GM19025 (cell line): ENCODE data around the gene LINGO1.

ENCODE experiments used
- ATAC-seq: cut with Tn5 transposase; IDR thresholded peaks from one replicate; pipeline ENCODE4 v1.9.1; 2021; ENCODE audit warnings: mild to moderate bottlenecking, low read depth, moderate library complexity; ENCODE audit not compliant: unreplicated experiment

LINGO1 gene

GRCh38 chr15:77658304-77658703 lies 25.6 kb upstream of the LINGO1 start:
- no peak for ATAC-seq

DNA sequence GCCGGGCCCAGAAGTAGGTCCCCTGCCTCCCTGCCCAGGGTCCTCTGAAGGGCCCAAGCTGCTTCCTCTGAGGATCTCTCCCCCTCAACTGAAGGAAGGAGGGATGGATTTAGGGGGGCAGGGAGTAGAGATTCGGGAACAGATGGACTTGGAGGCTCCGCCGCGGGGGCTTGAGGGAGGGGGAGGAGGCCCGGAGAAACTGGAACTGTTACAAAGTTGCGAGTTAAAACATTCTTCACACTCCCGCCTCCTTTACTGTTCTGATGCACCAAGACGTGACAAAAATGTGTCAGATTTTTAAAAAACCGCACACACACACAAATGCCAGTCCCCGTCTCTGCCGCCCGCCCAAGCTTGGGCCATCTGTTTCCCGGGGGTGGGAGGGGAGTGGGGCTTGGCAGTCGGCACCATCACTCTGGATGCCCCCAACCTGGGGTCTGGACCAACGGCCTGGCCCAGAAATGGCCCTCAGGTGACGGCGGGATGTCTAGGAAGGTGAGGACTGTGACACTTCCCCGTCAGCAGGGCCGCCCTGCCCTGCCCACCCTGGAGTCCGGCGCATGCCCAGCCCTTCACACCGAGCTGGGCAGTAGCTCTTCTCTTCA lies 25.0 kb upstream of the LINGO1 start:
- ATAC-seq = no peak

DNA sequence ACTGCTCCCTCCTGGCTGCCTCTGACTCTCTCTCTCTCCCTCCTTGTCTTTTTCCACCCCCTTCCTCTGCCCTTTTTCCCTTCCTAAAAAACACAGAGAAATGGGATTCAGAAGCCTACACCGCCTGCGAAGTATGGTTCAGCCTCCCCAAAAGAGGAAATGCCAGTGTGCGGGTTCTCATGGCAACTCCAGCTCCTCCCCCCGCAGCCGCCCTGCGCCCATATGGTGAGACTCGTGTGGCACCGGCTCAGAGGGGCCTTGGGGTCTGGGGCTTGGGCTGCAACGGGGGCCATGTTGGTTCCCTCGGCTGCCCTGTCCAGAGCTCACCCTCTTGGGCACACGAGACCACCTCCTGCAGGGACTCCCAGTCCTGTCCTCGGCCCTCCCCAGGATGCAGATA lies 23.6 kb upstream of the LINGO1 start:
- no peak for ATAC-seq

GRCh38 chr15:77654975-77655374 lies 22.3 kb upstream of the LINGO1 start:
- no peak for ATAC-seq

DNA sequence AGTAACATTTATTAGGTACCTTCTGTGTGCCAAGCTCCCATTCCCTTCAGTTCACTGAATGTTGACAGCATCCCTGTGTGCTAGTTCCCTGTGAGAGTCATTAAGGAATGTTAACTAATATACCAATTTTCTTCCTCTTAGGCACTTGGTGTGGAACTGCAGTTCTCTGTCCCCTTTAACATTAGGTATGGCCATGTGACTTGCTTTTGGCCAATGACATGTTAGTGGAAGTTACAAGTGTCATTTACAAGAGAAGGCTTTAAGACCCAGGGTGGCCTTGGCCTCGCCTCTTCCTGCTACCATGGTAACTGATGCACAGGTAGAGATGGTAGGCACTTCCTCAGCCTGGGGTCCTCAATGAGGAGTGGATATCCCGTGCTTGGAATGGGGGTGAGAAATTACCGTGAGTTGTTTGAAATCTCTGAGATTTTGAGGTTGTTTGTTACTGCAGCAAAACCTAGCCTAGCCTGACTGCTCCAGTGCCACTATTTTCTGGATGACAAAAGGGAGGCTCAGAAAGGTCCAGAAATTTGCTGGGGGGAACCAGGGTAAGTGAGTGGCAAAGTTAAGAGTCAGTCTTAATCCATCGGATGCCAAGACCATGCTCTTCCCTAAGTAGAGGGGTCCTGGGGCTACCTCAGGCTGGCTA lies 21.2 kb upstream of the LINGO1 start:
- no peak for ATAC-seq

- no peak for ATAC-seq
Observed at GRCh38 chr15:77650265-77650664, 17.6 kb upstream of the LINGO1 start.

- ATAC-seq = no peak
Observed at GRCh38 chr15:77649610-77650009, 16.9 kb upstream of the LINGO1 start.

DNA sequence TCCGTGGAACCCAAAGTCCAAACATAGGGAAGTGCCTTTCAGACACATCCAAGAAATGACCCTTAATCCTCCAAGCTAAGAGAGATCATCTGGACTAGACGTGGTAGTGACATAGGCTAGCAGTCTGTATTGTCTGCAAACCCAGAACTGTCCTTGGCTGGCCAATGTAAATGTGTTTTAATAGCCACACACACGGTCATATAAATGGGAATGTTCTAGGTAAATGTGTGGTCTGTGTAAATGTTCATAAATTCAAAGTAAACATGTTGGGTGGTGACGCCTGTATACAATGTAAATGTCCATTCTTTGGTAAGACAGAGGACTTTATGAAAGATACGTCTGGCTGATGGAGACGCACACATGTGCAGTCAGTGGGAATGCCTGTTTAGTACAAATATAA lies 16.3 kb upstream of the LINGO1 start:
- no peak for ATAC-seq

DNA sequence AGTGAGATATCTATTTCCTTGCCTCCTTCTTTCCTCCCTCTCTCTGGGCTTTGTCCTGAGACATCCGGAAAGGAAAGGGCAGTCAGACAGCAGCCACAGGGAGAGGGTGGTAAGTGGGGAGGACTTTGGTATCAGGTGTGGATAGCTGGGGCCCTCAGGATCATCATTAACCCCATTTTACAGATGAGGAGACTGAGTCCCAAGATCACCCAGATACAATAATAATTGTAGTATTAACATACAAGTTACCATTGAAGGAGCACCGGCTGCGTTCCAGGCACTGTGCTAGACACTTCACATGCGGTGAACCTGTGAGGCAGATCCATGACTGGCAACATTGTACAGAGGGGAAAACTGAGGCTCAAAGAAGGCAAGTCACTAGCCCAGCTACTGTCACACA lies 15.2 kb upstream of the LINGO1 start:
- no peak for ATAC-seq

DNA sequence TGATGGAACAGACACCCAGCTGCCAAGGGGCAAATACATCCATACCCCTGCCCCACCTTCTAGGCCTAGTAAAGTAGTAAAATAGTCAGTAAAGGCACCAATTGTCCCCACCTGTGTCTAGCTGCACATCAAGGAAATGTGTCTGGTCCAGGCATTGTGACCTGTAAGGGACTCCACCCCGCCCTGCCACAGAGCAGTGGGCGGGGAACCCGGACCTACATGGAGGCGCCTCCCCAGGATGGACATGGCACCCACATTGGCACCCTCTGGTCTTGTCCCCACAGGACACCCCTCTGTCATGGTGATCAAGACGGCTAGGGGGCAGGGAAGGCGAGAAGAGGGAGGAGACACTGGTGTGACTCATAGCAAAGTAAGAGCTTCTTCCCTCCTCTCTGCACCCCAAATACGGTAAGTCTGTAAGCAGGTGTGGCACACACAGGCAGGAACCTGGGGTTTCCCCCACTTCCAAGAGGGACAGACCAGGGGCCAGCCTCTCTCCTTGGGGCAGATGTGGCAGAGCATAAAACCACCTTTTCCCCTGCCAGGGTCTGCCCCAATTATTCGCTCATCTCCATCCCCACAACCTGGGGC lies 13.5 kb upstream of the LINGO1 start:
- no peak for ATAC-seq

DNA sequence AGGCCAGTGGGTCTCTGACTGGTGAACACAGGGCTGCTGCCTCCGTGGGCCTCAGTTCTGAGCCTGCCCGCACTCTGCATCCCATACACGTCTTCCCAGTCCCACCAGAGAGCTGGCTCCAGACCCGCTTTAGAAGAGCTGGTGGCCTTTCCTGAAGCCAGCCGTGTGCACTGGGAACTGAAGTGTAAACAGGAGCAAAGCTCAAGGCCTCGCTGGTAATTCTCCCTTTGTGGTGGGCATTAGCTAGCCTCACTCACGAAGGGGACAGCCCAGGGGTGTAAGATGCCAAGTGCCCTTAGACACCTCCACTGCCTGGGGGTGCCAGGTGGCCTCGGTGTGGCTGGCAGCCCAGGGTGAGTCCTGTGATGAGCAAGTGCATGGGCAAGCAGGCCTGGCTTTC lies 12.9 kb upstream of the LINGO1 start:
- ATAC-seq = no peak

DNA sequence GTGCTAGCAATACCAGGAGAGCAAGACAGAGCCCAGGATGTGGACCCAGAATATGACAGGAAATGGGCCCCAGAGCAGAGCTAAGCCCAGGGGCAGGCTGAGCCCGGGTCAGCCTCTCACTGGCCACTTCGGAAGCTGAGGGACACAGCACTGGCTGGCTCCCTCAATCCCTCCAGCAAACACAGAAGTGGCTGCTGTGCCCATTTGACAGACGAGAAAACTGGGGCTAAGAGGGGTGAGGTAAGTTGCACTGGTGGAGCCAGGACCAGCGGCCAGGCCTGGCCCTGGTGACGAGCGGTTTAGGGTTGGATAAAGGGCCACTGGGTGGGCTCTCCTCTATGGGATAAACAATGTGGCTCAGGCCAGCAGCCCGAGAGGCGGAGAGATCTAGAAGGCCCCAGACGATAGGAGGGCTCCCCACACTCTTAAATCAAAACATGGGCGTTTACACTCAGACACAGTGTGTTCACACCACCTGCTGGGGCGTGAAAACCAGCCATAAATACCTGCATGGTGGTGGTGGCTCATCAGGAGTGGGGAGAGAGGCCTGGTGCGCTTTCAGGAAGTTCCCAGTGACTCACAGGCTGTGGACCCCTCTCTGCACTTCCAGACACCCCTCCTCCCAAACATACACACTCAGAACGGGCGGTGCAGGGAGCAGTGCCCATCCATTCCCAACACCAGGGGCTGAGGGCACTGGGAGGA lies 12.0 kb upstream of the LINGO1 start:
- ATAC-seq = no peak

- no peak for ATAC-seq
Observed at GRCh38 chr15:77643764-77644163, 11.1 kb upstream of the LINGO1 start.

DNA sequence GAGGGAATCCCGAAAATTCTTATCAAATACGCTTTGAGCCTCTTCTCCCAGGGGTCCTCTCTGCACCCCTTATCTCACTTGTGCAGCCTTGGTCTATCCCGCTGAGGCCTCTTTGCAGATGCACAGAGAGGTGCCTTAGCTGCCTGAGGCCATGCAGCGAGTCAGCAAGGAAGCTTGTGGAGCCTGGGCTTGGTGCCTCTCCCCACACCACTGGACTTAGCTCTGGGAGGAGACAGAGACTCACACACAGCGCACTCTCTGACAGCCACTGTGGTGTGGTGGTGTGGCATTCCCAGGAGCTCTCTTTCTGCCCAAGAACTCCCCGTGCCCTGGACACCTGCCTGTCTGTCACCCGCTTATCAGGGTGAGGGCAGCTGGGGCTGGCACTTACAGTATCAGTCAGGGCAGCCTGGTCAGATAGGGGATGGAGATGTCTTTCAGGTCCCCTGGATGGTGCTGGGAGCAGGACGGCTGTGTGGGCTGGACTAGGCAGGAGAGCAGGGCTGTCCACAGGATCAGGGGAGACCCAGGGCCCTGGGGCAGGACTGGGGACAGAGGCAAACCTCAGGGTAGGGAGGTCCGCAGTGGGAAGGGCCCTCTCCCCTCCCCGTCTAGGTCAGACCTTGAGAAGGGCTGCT lies 10.2 kb upstream of the LINGO1 start:
- no peak for ATAC-seq

- no peak for ATAC-seq
Observed at GRCh38 chr15:77641999-77642398, 9.3 kb upstream of the LINGO1 start.

GRCh38 chr15:77640615-77641014 lies 7.9 kb upstream of the LINGO1 start:
- no peak for ATAC-seq

DNA sequence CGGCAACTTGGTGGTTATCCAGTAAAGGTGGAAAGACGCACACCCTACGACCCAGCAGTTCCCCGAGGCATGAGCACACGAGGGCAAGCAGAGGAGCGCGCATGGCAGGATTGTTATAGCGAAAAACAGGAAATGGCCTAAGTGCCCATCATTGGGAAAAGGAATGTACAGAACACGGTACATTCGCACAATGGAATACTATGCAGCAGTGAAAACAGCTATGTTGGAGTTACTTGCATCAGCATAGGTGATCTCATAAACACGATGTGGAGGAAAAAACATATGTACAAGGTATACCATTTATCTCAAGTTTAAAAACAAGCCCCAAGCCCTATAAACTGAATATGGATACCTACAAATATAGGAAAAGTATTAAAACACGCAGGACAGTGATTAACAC lies 6.7 kb upstream of the LINGO1 start:
- no peak for ATAC-seq

GRCh38 chr15:77637851-77638692 lies 5.4 kb upstream of the LINGO1 start:
- no peak for ATAC-seq

DNA sequence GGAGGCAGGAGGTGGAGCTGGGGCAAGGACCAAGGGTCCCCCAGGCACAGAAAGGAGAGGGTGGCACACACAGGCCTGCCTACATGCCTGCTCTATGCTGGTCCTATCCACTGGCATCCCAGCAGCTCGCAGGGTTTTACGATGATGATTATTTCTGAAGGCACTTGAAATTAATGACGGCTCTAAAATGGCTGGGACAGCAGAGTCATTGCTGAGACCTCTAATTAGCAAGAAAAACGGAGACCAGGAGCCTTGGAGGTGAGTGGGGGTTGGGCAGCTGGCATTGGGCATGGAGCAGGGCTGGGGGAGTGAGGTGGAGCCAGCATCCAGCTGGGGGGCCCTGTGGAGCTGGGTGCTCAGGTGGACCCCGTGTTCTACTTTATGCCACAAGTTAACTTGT lies 3.5 kb upstream of the LINGO1 start:
- no peak for ATAC-seq

- no peak for ATAC-seq
Observed at GRCh38 chr15:77634266-77634962, 1.7 kb upstream of the LINGO1 start.
